ENCODE measurements around the gene KCNAB3.
A peak's percentile ranks its signal among the peaks of the same experiment; 100 is the strongest.

Gene KCNAB3

GRCh38 chr17:7940743-7941142 is 11.1 kb upstream of the KCNAB3 start:
- DNase-seq (ENCODE audit: low read depth in 3 of 3), result no peak

- DNase-seq (ENCODE audit: low read depth in 3 of 3), result no peak
These were observed 10.4 kb upstream of the KCNAB3 start for GRCh38 chr17:7940034-7940433.

GRCh38 chr17:7935859-7936258 is 6.2 kb upstream of the KCNAB3 start:
- no peak for DNase-seq (ENCODE audit: low read depth in 3 of 3)

- DNase-seq (ENCODE audit: low read depth in 3 of 3), result peak in 1 of 3 experiments; percentile 14
These were observed 3.3 kb upstream of the KCNAB3 start for GRCh38 chr17:7932949-7933348.

GRCh38 chr17:7932483-7932891 is 2.8 kb upstream of the KCNAB3 start:
- DNase-seq (ENCODE audit: low read depth in 3 of 3), result peak in 1 of 3 experiments; percentile 12

GRCh38 chr17:7931709-7932482 is 2.2 kb upstream of the KCNAB3 start, which contains the start of the genes CNTROB and TRAPPC1:
Gene CNTROB, plus strand, starts transcription at chr17:7932206. Its CDS starts 874 bp downstream, at chr17:7933080.
Gene TRAPPC1, minus strand, starts transcription at chr17:7931946. Its CDS starts 117 bp downstream, at chr17:7931829.
- DNase-seq (ENCODE audit: low read depth in 3 of 3), result peak; percentile 99

- DNase-seq (ENCODE audit: low read depth in 3 of 3), result no peak
These were observed 1.4 kb upstream of the KCNAB3 start for GRCh38 chr17:7930841-7931631.

- no peak for DNase-seq (ENCODE audit: low read depth in 3 of 3)
These were observed 2.1 kb downstream of the KCNAB3 start for GRCh38 chr17:7927596-7927995.

- DNase-seq (ENCODE audit: low read depth in 3 of 3), result peak; percentile 64 to 80 (median 66)
These were observed 6.6 kb downstream of the KCNAB3 start for GRCh38 chr17:7922845-7923628.

GRCh38 chr17:7922269-7922844 is 7.3 kb downstream of the KCNAB3 start:
- no peak for DNase-seq (ENCODE audit: low read depth in 3 of 3)

- no peak for DNase-seq (ENCODE audit: low read depth in 3 of 3)
These were observed 12.8 kb downstream of the KCNAB3 start for GRCh38 chr17:7916808-7917207.

- DNase-seq (ENCODE audit: low read depth in 3 of 3), result no peak
These were observed 13.3 kb downstream of the KCNAB3 start for GRCh38 chr17:7916385-7916682.

GRCh38 chr17:7915611-7916384 is 13.9 kb downstream of the KCNAB3 start, which contains the start of gene RNF227:
Gene RNF227, minus strand, starts transcription at chr17:7916289. Its CDS starts 94 bp downstream, at chr17:7916195.
- peak; percentile 73 to 89 (median 80) for DNase-seq (ENCODE audit: low read depth in 3 of 3)

GRCh38 chr17:7915179-7915610 is 14.5 kb downstream of the KCNAB3 start:
- DNase-seq (ENCODE audit: low read depth in 3 of 3), result no peak

- DNase-seq (ENCODE audit: low read depth in 3 of 3), result peak in 1 of 3 experiments; percentile 29
These were observed 16.6 kb downstream of the KCNAB3 start for GRCh38 chr17:7912927-7913524.

- no peak for DNase-seq (ENCODE audit: low read depth in 3 of 3)
These were observed 18.5 kb downstream of the KCNAB3 start for GRCh38 chr17:7911116-7911515.

- DNase-seq (ENCODE audit: low read depth in 3 of 3), result no peak
These were observed 18.9 kb downstream of the KCNAB3 start for GRCh38 chr17:7910711-7911110.

- DNase-seq (ENCODE audit: low read depth in 3 of 3), result no peak
These were observed 19.4 kb downstream of the KCNAB3 start for GRCh38 chr17:7910281-7910680.

GRCh38 chr17:7909089-7909488 is 20.6 kb downstream of the KCNAB3 start:
- DNase-seq (ENCODE audit: low read depth in 3 of 3), result no peak
